GM19035 (cell line): ENCODE data around the gene NAT14.

Experiments used
- ATAC-seq: cut with Tn5 transposase; IDR thresholded peaks from one replicate; pipeline ENCODE4 v1.9.1; 2021; ENCODE audit not compliant: unreplicated experiment

The NAT14 gene

GRCh38 chr19:55471266-55471665 lies 13.7 kb upstream of the NAT14 start:
- ATAC-seq, result no peak

GRCh38 chr19:55472463-55472862 lies 12.5 kb upstream of the NAT14 start:
- ATAC-seq, result no peak

- no peak for ATAC-seq
These were observed 11.6 kb upstream of the NAT14 start for GRCh38 chr19:55473225-55474012.

- ATAC-seq, result no peak
These were observed 10.4 kb upstream of the NAT14 start for GRCh38 chr19:55474269-55475265.

- peak; percentile 88 for ATAC-seq
These were observed 8.8 kb upstream of the NAT14 start, which contains the start of gene ZNF628 for GRCh38 chr19:55476100-55476775. Gene ZNF628, plus strand, starts transcription at chr19:55476617. Its CDS starts 3,294 bp downstream, at chr19:55479911.

- ATAC-seq, result no peak
These were observed 7.1 kb upstream of the NAT14 start for GRCh38 chr19:55477905-55478304.

GRCh38 chr19:55478364-55478763 lies 6.6 kb upstream of the NAT14 start:
- ATAC-seq, result no peak

- ATAC-seq, result no peak
These were observed 5.9 kb upstream of the NAT14 start for GRCh38 chr19:55479045-55479444.

GRCh38 chr19:55479451-55480230 lies 5.3 kb upstream of the NAT14 start:
- no peak for ATAC-seq

- ATAC-seq, result no peak
These were observed 3.7 kb upstream of the NAT14 start for GRCh38 chr19:55481148-55481793.

GRCh38 chr19:55481794-55482155 lies 3.2 kb upstream of the NAT14 start:
- ATAC-seq, result no peak

GRCh38 chr19:55482156-55482961 lies 2.6 kb upstream of the NAT14 start:
- ATAC-seq, result no peak

- no peak for ATAC-seq
These were observed 1.9 kb upstream of the NAT14 start for GRCh38 chr19:55482967-55483705.

GRCh38 chr19:55483706-55484592 lies 1.0 kb upstream of the NAT14 start:
- no peak for ATAC-seq

- ATAC-seq, result no peak
These were observed 537 bp downstream of the NAT14 start for GRCh38 chr19:55485439-55486011.

GRCh38 chr19:55486043-55486970 lies 1.3 kb downstream of the NAT14 start:
- ATAC-seq, result no peak
